ENCODE results near the gene XKR7. TPM values are rescaled to one million over a fixed set of nuclear protein-coding genes. Genes with fewer than 3 reads are reported as not detected.
"Not testable (repeated sequence)": the region's sequence is repeated elsewhere in the genome, so short reads cannot be mapped to it uniquely, and the experiment has no call there.

The XKR7 gene
- total RNA-seq, 1 experiment from 2014 or later = 1.3 TPM

GRCh38 chr20:32033316-32033715 lies 65.4 kb downstream of the XKR7 start:
- H4K20me1 ChIP-seq (ENCODE audit: control insufficient read depth, insufficient read depth, insufficient read length) = no peaks in the 10 kb centered on the region
- no peak overlapping the region for H3K9ac ChIP-seq (ENCODE audit: extremely low read depth, insufficient read length, low read length)
- H3T11ph ChIP-seq (ENCODE audit: low read length) = no peak overlapping the region
- H3K27ac ChIP-seq (ENCODE audit: insufficient read length, low read depth, low read length) = no peak overlapping the region
- Mint-ChIP-seq H3K27me3 (ENCODE audit: low read depth) (peaks cover 46% of the 10 kb centered on the region), H3K4me1 (peaks cover 13 to 22% of the 10 kb centered on the region in 2 experiments), H3K36me3 (ENCODE audit: insufficient read depth in 1 of 3, low read depth in 3 of 3) (peaks cover 0 to 9% (median 5%) of the 10 kb centered on the region in 3 experiments; a peak in 3 of 7 replicates), H3K27ac (no peak overlapping the region), H3K4me3 (no peak overlapping the region), H3K9me3 (peaks cover 0 to 4% of the 10 kb centered on the region in 2 experiments; a peak in 1 of 5 replicates)
- H3K4ac ChIP-seq (ENCODE audit: low read depth, low read length) = no peak overlapping the region
- H3K4me2 ChIP-seq (ENCODE audit: insufficient read depth, insufficient read length, low read length) = no peak overlapping the region
- no peak for DNase-seq
- H3K18ac ChIP-seq (ENCODE audit: insufficient read length, low read depth, low read length) = no peak overlapping the region
- H2BK12ac ChIP-seq (ENCODE audit: insufficient read length, low read depth, low read length) = no peak overlapping the region
- no peaks in the 10 kb centered on the region for H3K79me1 ChIP-seq (ENCODE audit: insufficient read depth, low read depth, low read length, poor library complexity, severe bottlenecking)
- no peak overlapping the region for H4K8ac ChIP-seq (replicated peaks; ENCODE audit: insufficient read length, low read depth, low read length)
- no peak overlapping the region for H2BK20ac ChIP-seq (ENCODE audit: low read depth, low read length, poor library complexity, severe bottlenecking)
- no peak overlapping the region for H3K56ac ChIP-seq (ENCODE audit: insufficient read length, low read depth, low read length)
- WGBS (ENCODE audit: extremely low coverage, insufficient read length, low lambda C conversion rate) = no CpG with 5 or more reads among the region's 2 CpGs
- H3K4me1 ChIP-seq (ENCODE audit: insufficient read depth, low read length) = no peaks in the 10 kb centered on the region
- H3K14ac ChIP-seq (ENCODE audit: insufficient read depth, low read length) = no peak overlapping the region
- no peak overlapping the region for H2BK5ac ChIP-seq (ENCODE audit: insufficient read length, low read length)
- no peaks in the 10 kb centered on the region for H3K9me3 ChIP-seq (ENCODE audit: control insufficient read depth, low read depth, low read length)
- no peaks in the 10 kb centered on the region for H3K79me2 ChIP-seq (ENCODE audit: insufficient read depth, low read length)
- no peak overlapping the region for H2BK120ac ChIP-seq (ENCODE audit: low read depth, low read length, poor library complexity, severe bottlenecking)
- H3K27me3 ChIP-seq (ENCODE audit: insufficient read depth, low read length) = no peaks in the 10 kb centered on the region
- no peak overlapping the region for H4K5ac ChIP-seq (ENCODE audit: insufficient read length, low read depth, low read length)
- H3K23ac ChIP-seq (ENCODE audit: insufficient read length, low read depth, low read length) = no peak overlapping the region
- H2AFZ ChIP-seq (ENCODE audit: low read length) = no peak overlapping the region
- no peak overlapping the region for H2AK5ac ChIP-seq (ENCODE audit: insufficient read length, low read length)
- H4K91ac ChIP-seq (ENCODE audit: insufficient read length, low read depth, low read length) = no peak overlapping the region
- H3K23me2 ChIP-seq (ENCODE audit: insufficient read length, low read depth, low read length, poor library complexity, severe bottlenecking) = peaks cover 3% of the 10 kb centered on the region
- no peak overlapping the region for H2BK15ac ChIP-seq (ENCODE audit: low read depth, low read length)
- TF ChIP-seq, protein P1, sequence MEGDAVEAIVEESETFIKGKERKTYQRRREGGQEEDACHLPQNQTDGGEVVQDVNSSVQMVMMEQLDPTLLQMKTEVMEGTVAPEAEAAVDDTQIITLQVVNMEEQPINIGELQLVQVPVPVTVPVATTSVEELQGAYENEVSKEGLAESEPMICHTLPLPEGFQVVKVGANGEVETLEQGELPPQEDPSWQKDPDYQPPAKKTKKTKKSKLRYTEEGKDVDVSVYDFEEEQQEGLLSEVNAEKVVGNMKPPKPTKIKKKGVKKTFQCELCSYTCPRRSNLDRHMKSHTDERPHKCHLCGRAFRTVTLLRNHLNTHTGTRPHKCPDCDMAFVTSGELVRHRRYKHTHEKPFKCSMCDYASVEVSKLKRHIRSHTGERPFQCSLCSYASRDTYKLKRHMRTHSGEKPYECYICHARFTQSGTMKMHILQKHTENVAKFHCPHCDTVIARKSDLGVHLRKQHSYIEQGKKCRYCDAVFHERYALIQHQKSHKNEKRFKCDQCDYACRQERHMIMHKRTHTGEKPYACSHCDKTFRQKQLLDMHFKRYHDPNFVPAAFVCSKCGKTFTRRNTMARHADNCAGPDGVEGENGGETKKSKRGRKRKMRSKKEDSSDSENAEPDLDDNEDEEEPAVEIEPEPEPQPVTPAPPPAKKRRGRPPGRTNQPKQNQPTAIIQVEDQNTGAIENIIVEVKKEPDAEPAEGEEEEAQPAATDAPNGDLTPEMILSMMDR (conservative IDR thresholded peaks at IDR 0.05) = no peak

GRCh38 chr20:32033721-32034120 lies 65.8 kb downstream of the XKR7 start:
- H4K20me1 ChIP-seq (ENCODE audit: control insufficient read depth, insufficient read depth, insufficient read length); H2AK5ac ChIP-seq (ENCODE audit: insufficient read length, low read length); H3K4me1 ChIP-seq (ENCODE audit: insufficient read depth, low read length); DNase-seq; H3K14ac ChIP-seq (ENCODE audit: insufficient read depth, low read length); H3K27me3 ChIP-seq (ENCODE audit: insufficient read depth, low read length); H3K9me3 ChIP-seq (ENCODE audit: control insufficient read depth, low read depth, low read length); H4K8ac ChIP-seq (replicated peaks; ENCODE audit: insufficient read length, low read depth, low read length); H3K9ac ChIP-seq (ENCODE audit: extremely low read depth, insufficient read length, low read length); H3K4me3 Mint-ChIP-seq; H2BK12ac ChIP-seq (ENCODE audit: insufficient read length, low read depth, low read length); H3K79me2 ChIP-seq (ENCODE audit: insufficient read depth, low read length); H2BK20ac ChIP-seq (ENCODE audit: low read depth, low read length, poor library complexity, severe bottlenecking); H3K56ac ChIP-seq (ENCODE audit: insufficient read length, low read depth, low read length); H3K36me3 Mint-ChIP-seq (ENCODE audit: insufficient read depth in 1 of 3, low read depth in 3 of 3); H3K4me2 ChIP-seq (ENCODE audit: insufficient read depth, insufficient read length, low read length); H2BK15ac ChIP-seq (ENCODE audit: low read depth, low read length); H3K23me2 ChIP-seq (ENCODE audit: insufficient read length, low read depth, low read length, poor library complexity, severe bottlenecking); H3K4ac ChIP-seq (ENCODE audit: low read depth, low read length); H3T11ph ChIP-seq (ENCODE audit: low read length); H3K79me1 ChIP-seq (ENCODE audit: insufficient read depth, low read depth, low read length, poor library complexity, severe bottlenecking); H2BK120ac ChIP-seq (ENCODE audit: low read depth, low read length, poor library complexity, severe bottlenecking); H4K5ac ChIP-seq (ENCODE audit: insufficient read length, low read depth, low read length); H3K9me3 Mint-ChIP-seq; H2AFZ ChIP-seq (ENCODE audit: low read length); H2BK5ac ChIP-seq (ENCODE audit: insufficient read length, low read length); H3K27ac ChIP-seq (ENCODE audit: insufficient read length, low read depth, low read length); H3K27ac Mint-ChIP-seq; H3K18ac ChIP-seq (ENCODE audit: insufficient read length, low read depth, low read length); H4K91ac ChIP-seq (ENCODE audit: insufficient read length, low read depth, low read length); H3K23ac ChIP-seq (ENCODE audit: insufficient read length, low read depth, low read length): not testable (repeated sequence)
- peaks cover 9 to 18% of the 10 kb centered on the region in 2 experiments for H3K4me1 Mint-ChIP-seq
- peaks cover 44% of the 10 kb centered on the region for H3K27me3 Mint-ChIP-seq (ENCODE audit: low read depth)
- no CpG with 5 or more reads among the region's 3 CpGs for WGBS (ENCODE audit: extremely low coverage, insufficient read length, low lambda C conversion rate)

Data from H9 (cell line).